Right lung (tissue), 5 donors: ENCODE data around the gene SPINK8. TPM values are rescaled to one million over a fixed set of nuclear protein-coding genes. Genes with fewer than 3 reads are reported as not detected.
"Not testable (repeated sequence)": the region's sequence is repeated elsewhere in the genome, so short reads cannot be mapped to it uniquely, and the experiment has no call there.

Source experiments
- DNase-seq, 2 donors: peaks; one replicate each; pipeline ENCODE4 v3.0.0-alpha.2; 2013
- polyA plus RNA-seq, 5 donors: library from polyadenylated mRNA; unstranded; fragments of 120-200 nt; gene quantifications; one replicate each; pipeline versions ENCODE4 v1.2.1 to v1.2.3, GENCODE V29; 2013; ENCODE audit warnings: inconsistent platforms in 1 of 5, low replicate concordance in 1 of 5; ENCODE audit not compliant: insufficient read length in 5 of 5, insufficient read depth in 1 of 5

The SPINK8 gene
- polyA plus RNA-seq, 5 donors: not detected

- DNase-seq: not testable (repeated sequence)
Measured at GRCh38 chr3:48331706-48332435, 1.6 kb downstream of the SPINK8 start.

- no peak for DNase-seq
Measured at GRCh38 chr3:48320996-48321395, 12.5 kb downstream of the SPINK8 start.

- DNase-seq: no peak
Measured at GRCh38 chr3:48318713-48319468, 14.6 kb downstream of the SPINK8 start.

- no peak for DNase-seq
Measured at GRCh38 chr3:48314542-48314941, 18.9 kb downstream of the SPINK8 start.

- no peak for DNase-seq
Measured at GRCh38 chr3:48306860-48307530, 26.5 kb downstream of the SPINK8 start.

GRCh38 chr3:48306290-48306689 is 27.2 kb downstream of the SPINK8 start:
- no peak for DNase-seq

- no peak for DNase-seq
Measured at GRCh38 chr3:48305396-48305795, 28.1 kb downstream of the SPINK8 start.

- no peak for DNase-seq
Measured at GRCh38 chr3:48303021-48303420, 30.4 kb downstream of the SPINK8 start.

- no peak for DNase-seq
Measured at GRCh38 chr3:48301800-48302166, 31.7 kb downstream of the SPINK8 start.

- peak; percentile 88 to 91 for DNase-seq
Measured at GRCh38 chr3:48301020-48301799, 32.3 kb downstream of the SPINK8 start, which contains the start of gene NME6. TSS of gene NME6 (minus strand) at chr3:48301367.

- no peak for DNase-seq
Measured at GRCh38 chr3:48299746-48300712, 33.4 kb downstream of the SPINK8 start.

GRCh38 chr3:48297111-48297810 is 36.2 kb downstream of the SPINK8 start:
- DNase-seq: no peak

GRCh38 chr3:48296699-48297098 is 36.8 kb downstream of the SPINK8 start:
- no peak for DNase-seq

- no peak for DNase-seq
Measured at GRCh38 chr3:48294611-48295263, 38.7 kb downstream of the SPINK8 start.

- no peak for DNase-seq
Measured at GRCh38 chr3:48289659-48290058, 43.8 kb downstream of the SPINK8 start.

- DNase-seq: no peak
Measured at GRCh38 chr3:48287034-48287433, 46.4 kb downstream of the SPINK8 start.

GRCh38 chr3:48286308-48286707 is 47.2 kb downstream of the SPINK8 start:
- no peak for DNase-seq

- no peak for DNase-seq
Measured at GRCh38 chr3:48285675-48286074, 47.8 kb downstream of the SPINK8 start.

- DNase-seq: no peak
Measured at GRCh38 chr3:48285132-48285531, 48.3 kb downstream of the SPINK8 start.
